Inferior parietal cortex (tissue), 1 donor: Measurements from ENCODE around the gene FSTL1.

Experiments
- DNase-seq: peaks from one replicate; pipeline ENCODE4 v3.0.0-alpha.2; 2016; ENCODE audit errors: extremely low spot score

FSTL1 gene

GRCh38 chr3:120440001-120440703 lies 10.6 kb downstream of the FSTL1 start:
- DNase-seq: no peak

DNA sequence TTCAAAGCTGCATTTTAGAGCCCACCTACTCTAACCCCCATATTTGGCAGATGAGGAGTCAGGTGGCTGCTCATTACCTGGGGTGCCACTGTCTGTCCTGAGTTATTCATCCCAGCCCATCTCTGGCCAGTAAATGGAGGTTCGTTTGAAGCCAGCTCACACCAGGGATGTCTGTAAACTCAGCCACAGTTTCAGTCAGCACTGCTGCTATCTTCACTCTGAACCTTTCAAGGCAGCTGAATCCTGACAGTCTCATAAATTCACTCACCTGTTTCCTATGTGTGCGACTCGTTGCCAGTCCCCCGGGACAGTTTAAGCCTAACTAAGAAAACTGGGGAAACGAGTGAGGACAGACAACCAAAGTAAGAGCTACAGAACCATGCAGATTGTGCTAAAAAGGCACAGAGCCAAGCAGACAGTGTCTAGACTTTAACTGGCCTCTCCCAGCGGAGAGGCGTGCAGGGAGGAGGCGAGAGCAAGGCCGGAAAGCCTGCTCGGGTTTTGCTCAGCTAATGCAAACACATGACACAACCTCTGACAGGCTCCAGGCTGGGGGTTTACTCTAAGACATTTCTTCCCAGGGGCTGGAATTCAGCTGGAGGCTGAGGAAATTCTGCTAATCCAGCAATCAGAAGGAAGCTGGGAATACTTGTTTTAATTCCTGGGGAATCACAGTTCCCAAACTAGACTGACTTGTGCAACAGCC lies 12.0 kb downstream of the FSTL1 start:
- DNase-seq: no peak

GRCh38 chr3:120438216-120438615 lies 12.6 kb downstream of the FSTL1 start:
- DNase-seq: no peak

GRCh38 chr3:120437559-120437958 lies 13.2 kb downstream of the FSTL1 start:
- no peak for DNase-seq

GRCh38 chr3:120436523-120437050 lies 14.2 kb downstream of the FSTL1 start:
- no peak for DNase-seq

DNA sequence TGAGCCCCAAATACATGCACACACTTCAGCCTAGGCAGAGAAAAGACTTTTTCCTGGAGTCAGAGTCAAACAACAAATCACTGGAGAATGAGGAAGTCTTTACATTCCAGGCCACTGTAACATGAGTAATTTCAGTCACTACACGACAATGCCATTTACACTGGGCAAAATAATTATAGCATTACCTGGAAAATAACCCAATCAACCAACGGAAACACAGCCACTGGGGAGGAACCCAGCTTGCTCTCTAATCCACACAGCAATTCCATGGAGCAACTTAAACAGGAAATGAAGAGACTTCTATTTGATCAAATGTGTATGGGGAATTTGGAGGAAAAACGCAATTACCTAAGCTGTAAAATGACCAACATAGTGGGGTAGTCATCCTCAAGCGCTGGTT lies 15.2 kb downstream of the FSTL1 start:
- no peak for DNase-seq

DNA sequence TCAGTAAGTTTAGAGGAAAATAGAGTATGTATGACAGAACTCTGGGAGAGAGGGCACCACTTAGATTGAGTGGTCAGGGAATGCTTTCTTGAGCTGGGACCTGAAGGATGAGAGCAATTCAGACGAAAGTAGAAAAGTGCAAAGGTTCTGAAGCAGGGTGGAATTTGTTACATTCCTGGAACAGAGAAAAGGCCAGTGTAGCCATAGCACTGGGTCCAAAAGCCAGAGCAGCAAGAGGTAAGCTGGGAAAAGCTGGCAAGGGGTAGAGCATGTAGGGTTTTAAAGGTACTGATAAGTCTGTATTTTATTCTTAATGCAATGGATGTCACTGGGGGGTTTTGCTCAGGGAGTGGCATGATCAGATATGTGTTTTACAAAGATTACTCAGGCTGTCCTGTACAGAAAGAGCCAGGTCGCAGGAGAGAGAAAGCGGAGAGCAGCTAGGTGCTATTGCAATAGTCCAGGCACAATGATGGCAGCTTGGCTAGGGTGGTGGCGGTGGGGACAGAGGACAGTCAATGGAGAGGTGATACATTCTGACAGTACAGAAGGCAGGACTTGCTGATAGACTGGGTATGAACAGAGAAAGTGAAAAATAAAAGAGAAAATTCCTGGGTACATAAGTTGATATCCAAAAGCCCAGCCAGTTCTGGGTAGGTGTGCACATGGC lies 17.0 kb downstream of the FSTL1 start:
- DNase-seq: no peak

DNA sequence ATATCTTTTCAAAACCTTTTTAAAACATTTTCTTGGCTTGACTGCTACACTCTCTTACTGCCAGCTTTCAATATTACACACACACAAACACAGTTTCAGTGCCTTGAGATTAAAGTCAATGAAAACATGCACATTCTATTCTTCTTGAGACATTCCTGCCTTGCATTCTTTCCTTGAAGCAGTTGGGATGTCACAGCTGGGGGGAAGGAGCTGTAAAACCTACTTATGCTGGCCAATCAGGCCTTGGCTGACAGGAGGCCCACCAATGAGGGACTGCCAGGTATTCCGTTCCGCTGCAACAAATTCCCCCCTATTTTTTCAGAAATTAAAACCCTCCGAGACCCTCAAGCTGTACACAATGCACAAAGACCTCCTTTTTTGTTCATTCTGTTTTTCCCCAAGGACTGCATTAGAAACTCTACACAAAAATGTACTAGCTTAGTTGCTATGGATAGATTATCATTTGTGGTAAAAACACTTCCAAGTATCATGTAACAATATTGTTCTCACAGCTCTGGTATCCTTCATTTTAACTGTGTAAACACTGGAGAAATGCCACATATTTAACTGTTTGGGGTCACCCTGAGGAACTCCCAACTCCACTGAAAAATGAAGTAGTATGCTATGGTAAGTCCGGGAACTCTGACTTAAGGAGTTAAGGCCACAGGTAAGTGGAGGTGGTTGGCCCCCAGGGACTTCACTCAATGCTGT lies 18.5 kb downstream of the FSTL1 start:
- no peak for DNase-seq

DNA sequence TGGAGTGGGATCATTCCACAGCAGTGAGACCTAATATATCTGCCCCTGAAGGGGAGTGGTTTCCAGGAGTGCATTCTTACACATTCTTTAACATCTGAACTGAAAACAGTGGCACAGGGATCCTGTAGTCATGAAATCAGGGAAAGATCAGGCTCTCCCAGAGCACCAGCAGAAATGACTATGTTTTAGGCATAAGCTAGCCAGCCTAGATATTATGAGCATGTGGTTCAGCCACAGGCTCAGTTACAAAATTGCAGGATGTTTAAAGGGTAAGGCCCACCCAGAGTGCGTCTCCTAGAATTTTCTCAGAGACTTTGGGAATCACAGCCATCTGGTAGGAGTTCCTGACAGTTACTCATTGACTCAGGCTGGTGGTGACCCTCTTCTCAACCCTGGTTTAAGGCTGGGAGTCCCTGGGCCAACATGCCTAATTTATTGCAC lies 20.9 kb downstream of the FSTL1 start:
- DNase-seq: no peak

DNA sequence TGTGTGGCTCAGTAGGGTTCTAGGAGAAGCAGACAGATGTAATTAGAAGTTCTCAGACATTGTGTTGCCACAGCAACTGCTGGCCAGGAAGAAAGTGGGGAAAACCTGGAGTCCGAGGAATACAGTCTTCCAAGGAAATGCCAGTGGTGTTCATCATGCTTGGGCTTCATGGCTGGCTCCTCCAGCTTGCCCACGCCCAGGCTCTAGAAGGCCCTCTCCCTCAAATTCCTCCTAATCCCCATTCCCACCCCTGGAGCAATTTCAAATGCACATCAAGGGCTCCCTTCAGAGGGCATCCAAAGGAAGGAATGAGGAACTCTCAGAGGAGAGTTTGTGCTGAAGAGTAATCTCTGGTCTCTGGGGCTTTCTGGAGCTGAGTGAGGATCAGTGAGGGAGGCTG lies 21.9 kb downstream of the FSTL1 start:
- DNase-seq: no peak

- no peak for DNase-seq
These were observed 23.6 kb downstream of the FSTL1 start for GRCh38 chr3:120427201-120427600.

DNA sequence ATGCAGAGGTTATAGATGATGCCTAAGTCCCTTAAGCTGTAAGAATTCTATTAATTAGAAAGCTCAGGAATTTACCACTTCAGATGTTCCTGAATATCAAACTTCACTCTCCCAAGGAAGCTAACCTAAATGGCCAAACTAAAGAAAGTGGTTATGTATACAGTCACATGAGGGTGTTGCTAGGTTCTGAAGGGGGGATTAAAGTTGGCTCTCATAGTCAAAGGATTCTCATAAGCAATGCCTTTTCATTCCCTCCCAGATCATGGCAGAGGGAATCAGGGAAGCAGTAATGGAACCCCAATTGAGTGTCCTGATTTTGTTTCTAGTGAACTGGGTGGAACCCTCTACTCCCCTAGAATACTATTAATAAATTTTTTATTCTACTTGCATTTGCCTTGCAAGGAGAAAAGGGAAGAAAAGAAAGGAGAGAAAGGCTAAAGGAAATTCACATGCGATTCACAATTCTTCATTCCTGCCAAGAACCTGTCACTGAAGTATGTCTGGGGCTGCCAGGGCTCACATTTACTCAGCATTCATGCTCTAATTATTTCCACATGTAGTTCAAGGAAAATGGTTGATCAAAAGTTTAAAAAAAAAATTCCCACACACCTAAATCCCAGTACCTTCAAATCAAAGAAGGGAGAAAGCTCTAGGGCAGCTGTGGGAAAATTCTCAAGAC lies 25.1 kb downstream of the FSTL1 start:
- DNase-seq: no peak

GRCh38 chr3:120424976-120425570 lies 25.7 kb downstream of the FSTL1 start:
- DNase-seq: no peak

- DNase-seq: no peak
These were observed 26.3 kb downstream of the FSTL1 start for GRCh38 chr3:120424506-120424905.

DNA sequence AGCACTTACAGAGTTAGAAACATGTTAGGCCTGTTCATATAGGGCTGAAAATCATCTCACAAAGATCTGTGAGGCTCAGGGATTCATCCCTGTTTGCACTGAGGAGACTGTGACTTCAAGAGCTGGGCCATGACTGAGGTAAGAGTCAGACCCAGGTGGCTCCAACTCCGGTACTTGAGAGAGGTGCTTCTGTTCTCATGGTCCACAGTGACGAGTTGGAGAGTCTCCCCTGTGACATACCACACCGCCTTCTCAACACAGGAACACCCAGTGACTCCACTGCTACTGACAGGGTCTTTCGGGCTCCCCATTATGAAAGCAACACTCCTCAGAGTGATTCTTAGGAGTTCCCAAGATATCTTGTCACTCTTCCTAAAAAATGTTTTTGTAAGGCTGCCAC lies 27.4 kb downstream of the FSTL1 start:
- DNase-seq: no peak

DNA sequence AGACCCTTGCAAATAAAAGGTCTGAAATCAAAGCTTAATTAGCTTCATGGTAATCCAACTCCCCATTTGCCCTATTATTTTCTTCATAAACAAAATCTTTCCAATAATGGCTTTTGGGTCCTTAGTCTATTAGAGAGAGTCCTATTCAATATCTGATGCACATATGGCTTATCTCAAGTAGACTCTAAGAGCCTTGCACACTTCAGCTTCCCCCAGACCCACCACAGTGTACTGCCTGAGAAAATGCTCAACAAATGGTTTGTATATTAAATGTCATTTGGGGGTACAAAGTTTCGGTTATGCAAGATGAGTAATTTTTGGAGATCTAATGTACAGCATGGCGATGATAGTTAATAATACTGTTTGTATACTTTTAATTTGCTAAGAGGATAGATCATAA lies 28.9 kb downstream of the FSTL1 start:
- DNase-seq: no peak

DNA sequence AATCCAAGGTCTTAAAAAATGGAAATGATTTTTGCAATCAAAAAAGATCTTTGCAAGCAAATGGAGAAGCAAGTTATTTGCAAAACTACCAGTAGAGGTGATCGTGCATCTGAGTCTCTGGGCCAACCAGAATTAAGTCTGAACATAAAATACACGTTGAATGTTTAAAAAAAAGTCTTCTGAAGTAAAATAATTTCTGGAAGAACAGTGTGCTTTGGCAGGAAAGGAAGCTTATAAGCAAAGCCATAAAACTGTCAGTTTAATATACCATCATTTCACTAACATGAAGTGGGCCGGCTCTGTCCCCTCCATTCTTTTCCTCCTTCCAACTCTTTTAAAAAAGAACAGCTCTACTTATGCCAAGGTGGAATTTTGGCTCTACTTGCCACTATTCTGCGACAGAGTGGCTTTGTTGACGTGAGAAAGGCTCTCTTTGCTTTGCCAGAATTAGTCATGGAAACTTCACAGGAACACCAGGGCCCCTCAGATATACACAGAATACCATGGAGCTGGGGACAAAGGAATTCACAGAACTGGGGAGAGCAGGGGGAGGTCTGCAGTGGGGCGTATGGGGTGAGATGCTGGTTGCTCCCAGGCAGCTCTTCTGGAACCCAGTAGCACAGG lies 29.8 kb downstream of the FSTL1 start:
- DNase-seq: peak; percentile 69

DNA sequence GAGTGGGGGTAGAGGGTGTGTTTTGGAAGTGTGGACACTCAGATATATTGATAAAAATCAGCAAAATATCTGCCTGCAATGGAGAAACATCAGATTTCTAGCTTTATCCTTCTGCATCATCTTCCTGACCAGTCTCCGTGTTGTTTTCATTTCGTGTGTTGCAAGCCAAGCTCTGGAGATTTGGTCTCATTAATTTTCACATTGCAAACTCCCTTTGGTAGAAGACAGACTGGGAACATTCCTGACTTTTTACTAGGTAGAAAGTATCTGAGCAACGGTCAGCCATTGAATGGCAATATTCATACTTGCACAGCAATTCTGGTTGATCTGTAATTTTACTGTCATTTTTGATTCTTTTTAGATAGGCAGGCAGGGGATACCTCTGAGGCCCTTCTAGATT lies 30.4 kb downstream of the FSTL1 start:
- no peak for DNase-seq

- DNase-seq: peak; percentile 15
These were observed 31.0 kb downstream of the FSTL1 start for GRCh38 chr3:120419797-120420196.

DNA sequence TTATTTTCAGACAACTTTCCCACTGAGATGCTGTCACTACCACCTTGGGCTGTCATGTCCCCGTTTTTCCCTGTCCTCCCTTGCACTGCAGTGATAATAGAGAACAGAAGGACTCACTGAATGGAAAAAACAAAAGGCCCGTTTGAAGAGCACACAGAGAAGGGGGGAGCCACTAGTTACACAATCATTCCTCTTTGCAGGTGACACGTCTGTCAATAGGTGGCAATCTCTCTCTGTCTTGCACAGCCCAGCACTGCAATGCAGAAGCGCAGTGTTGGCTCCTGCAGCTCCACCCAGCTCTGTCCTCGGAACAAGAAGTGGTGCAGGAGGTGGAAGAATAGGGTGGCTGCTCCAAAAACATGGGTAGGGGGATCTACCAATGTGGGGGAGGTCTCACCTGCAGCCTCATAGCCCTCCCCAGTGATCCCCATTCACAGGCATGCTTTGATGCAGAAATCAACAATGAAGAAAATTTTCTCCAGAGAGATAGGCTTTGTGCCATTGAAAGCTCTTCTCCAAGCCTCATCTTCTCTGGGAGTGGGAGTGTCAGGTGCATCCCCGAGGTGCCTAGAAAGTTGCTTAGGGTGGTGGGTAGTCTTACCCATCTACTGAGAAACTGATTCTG lies 31.8 kb downstream of the FSTL1 start:
- DNase-seq: peak; percentile 63
